Measurements from ENCODE around the gene NEK5.

DNA sequence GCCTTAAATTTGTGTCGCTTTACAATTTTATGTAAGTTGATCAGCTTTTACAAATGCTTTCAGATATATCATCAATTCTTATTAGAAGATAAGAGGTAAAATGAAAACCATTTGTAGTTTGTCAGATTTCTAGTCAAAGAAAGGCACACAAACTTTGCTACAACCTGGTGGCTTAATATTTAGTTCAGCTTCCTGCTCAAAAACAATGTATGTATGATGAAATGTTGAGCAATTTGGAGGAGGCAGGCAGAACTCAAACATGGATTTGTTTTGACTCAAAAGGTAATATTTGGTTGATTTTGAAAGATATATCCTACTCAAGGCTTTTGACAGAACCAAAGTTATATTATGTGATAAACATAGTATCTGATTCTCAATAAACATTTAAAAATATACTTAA is 24.2 kb downstream of the NEK5 start:
- TF ChIP-seq, protein P1, sequence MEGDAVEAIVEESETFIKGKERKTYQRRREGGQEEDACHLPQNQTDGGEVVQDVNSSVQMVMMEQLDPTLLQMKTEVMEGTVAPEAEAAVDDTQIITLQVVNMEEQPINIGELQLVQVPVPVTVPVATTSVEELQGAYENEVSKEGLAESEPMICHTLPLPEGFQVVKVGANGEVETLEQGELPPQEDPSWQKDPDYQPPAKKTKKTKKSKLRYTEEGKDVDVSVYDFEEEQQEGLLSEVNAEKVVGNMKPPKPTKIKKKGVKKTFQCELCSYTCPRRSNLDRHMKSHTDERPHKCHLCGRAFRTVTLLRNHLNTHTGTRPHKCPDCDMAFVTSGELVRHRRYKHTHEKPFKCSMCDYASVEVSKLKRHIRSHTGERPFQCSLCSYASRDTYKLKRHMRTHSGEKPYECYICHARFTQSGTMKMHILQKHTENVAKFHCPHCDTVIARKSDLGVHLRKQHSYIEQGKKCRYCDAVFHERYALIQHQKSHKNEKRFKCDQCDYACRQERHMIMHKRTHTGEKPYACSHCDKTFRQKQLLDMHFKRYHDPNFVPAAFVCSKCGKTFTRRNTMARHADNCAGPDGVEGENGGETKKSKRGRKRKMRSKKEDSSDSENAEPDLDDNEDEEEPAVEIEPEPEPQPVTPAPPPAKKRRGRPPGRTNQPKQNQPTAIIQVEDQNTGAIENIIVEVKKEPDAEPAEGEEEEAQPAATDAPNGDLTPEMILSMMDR (IDR thresholded peaks at IDR 0.05): no peak
- no peak for TF ChIP-seq POLR2A (IDR thresholded peaks at IDR 0.05)
- no peak for TF ChIP-seq EP300 (IDR thresholded peaks at IDR 0.05)
